Endothelial cell of umbilical vein (primary cell): ENCODE data around the gene CIB4.

Source experiments
- CTCF ChIP-seq, 2 donors: IDR thresholded peaks; 1 replicate in 1 of 2; 2 replicates in 1 of 2; pipeline ENCODE4 v1.5.1; 2011; ENCODE audit warnings: low read length in 2 of 2, mild to moderate bottlenecking in 2 of 2, moderate library complexity in 2 of 2, control low read depth in 1 of 2, inconsistent platforms in 1 of 2, low read depth in 1 of 2; ENCODE audit not compliant: insufficient read depth in 1 of 2; ENCODE audit errors: extremely low read depth in 1 of 2
- EZH2 ChIP-seq: IDR thresholded peaks from 2 replicates; pipeline ENCODE4 v1.6.1; 2012; ENCODE audit warnings: borderline replicate concordance, low read depth, mild to moderate bottlenecking, moderate library complexity, low read length, inconsistent platforms; ENCODE audit not compliant: severe bottlenecking
- JUN ChIP-seq: IDR thresholded peaks from 2 replicates; pipeline ENCODE4 v1.6.1; 2011; ENCODE audit warnings: borderline replicate concordance, low read depth; ENCODE audit not compliant: insufficient read length, insufficient read depth
- MAX ChIP-seq: IDR thresholded peaks from 2 replicates; pipeline ENCODE4 v1.6.1; 2011; ENCODE audit not compliant: insufficient read depth, insufficient read length
- POLR2A ChIP-seq: IDR thresholded peaks from 2 replicates; pipeline ENCODE4 v1.6.1; 2012; ENCODE audit warnings: low read depth, mild to moderate bottlenecking, control low read depth, low read length
- POLR2AphosphoS5 ChIP-seq: IDR thresholded peaks from 2 replicates; pipeline ENCODE4 v1.6.1; 2012; ENCODE audit warnings: low read depth, mild to moderate bottlenecking, control low read depth, low read length, moderate library complexity; ENCODE audit not compliant: insufficient read depth

GRCh38 chr2:26578581-26578980, 62.6 kb downstream of the CIB4 start:
- no peak for TF ChIP-seq CTCF (IDR thresholded peaks at IDR 0.05; ENCODE audit: extremely low read depth in 1 of 2, insufficient read depth in 1 of 2, low read depth in 1 of 2, low read length in 2 of 2)
- TF ChIP-seq MAX, result no peak
- no peak for TF ChIP-seq POLR2A
- no peak for TF ChIP-seq EZH2
- no peak for TF ChIP-seq POLR2AphosphoS5
- no peak for TF ChIP-seq JUN
